Astrocyte (in vitro differentiated cells and primary cell): ENCODE results near the gene RBPJL.

Source experiments
- EZH2 ChIP-seq: IDR thresholded peaks from 2 replicates; pipeline ENCODE4 v1.6.1; 2012; ENCODE audit warnings: mild to moderate bottlenecking, low read length, inconsistent platforms; ENCODE audit not compliant: insufficient read depth
- TF ChIP-seq, protein P1 (sequence below): IDR thresholded peaks from 2 replicates; pipeline ENCODE4 v1.5.1; 2011; ENCODE audit warnings: low read depth, mild to moderate bottlenecking, inconsistent platforms, low read length, moderate library complexity; ENCODE audit not compliant: insufficient read depth

DNA sequence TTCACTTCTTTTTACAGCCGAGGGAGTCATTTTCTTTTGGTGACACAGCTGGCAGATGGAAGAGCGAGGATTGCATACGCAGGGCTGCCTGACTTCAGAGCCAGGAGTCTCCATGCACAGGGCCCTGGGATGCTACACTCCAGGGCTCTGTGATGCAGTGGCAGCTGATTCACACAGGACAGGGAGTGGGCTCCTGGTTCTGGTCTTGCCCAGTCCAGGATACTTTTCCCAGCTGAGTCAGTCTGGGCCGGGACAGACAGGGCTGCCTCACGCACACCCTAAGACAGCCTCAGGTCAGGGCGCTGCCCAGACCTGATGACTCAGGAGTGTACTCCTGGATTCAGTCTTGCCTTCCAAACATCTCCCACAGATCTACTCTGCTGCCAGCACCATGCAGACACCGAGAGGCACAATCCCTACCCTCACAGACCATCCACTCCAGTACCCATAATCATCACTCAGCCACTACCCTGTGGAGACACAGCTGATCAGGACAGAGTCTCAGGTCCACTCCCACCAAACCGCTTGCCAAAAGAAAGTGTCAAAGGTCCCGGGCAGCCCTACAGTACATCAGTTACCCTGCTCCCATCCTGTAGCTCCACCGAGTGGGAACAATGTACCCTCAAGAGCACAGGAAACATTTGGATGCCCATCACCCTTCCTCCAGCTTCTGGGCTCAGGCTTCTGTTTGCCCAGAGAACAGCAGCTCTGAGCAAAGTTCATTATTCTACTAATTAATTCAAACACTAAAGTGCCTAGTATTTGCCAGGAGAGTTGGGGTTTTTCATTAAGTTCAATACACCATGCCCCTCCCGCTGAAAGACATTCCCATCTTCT lies 30.1 kb downstream of the RBPJL start:
- TF ChIP-seq, protein P1, sequence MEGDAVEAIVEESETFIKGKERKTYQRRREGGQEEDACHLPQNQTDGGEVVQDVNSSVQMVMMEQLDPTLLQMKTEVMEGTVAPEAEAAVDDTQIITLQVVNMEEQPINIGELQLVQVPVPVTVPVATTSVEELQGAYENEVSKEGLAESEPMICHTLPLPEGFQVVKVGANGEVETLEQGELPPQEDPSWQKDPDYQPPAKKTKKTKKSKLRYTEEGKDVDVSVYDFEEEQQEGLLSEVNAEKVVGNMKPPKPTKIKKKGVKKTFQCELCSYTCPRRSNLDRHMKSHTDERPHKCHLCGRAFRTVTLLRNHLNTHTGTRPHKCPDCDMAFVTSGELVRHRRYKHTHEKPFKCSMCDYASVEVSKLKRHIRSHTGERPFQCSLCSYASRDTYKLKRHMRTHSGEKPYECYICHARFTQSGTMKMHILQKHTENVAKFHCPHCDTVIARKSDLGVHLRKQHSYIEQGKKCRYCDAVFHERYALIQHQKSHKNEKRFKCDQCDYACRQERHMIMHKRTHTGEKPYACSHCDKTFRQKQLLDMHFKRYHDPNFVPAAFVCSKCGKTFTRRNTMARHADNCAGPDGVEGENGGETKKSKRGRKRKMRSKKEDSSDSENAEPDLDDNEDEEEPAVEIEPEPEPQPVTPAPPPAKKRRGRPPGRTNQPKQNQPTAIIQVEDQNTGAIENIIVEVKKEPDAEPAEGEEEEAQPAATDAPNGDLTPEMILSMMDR: no peak
- TF ChIP-seq EZH2: no peak
